Astrocyte (in vitro differentiated cells and primary cell): ENCODE results near the gene TUBG1.
"Not testable (repeated sequence)": the region's sequence is repeated elsewhere in the genome, so short reads cannot be mapped to it uniquely, and the experiment has no call there.

Experiments
- CTCF ChIP-seq: IDR thresholded peaks from 2 replicates; pipeline ENCODE4 v1.5.1; 2011; ENCODE audit warnings: low read depth, mild to moderate bottlenecking, inconsistent platforms, low read length, moderate library complexity; ENCODE audit not compliant: insufficient read depth
- EZH2 ChIP-seq: IDR thresholded peaks from 2 replicates; pipeline ENCODE4 v1.6.1; 2012; ENCODE audit warnings: mild to moderate bottlenecking, low read length, inconsistent platforms; ENCODE audit not compliant: insufficient read depth

GRCh38 chr17:42659932-42660274, 50.4 kb downstream of the TUBG1 start:
- TF ChIP-seq CTCF, EZH2: not testable (repeated sequence)
